H1 (cell line): Measurements from ENCODE around the gene MIPOL1. TPM values are rescaled to one million over a fixed set of nuclear protein-coding genes. Genes with fewer than 3 reads are reported as not detected.

ENCODE experiments used
- BACH1 ChIP-seq: IDR thresholded peaks from 2 replicates; pipeline ENCODE4 v1.6.1; 2012; ENCODE audit warnings: low read length, improper control_type of control experiment
- CTBP2 ChIP-seq: IDR thresholded peaks from 2 replicates; pipeline ENCODE4 v1.7.0; 2011; ENCODE audit warnings: borderline replicate concordance, mild to moderate bottlenecking, moderate library complexity, mixed read lengths, low read length; ENCODE audit not compliant: insufficient read depth, insufficient read length
- EGR1 ChIP-seq: IDR thresholded peaks from 2 replicates; pipeline ENCODE4 v1.6.1; 2011; ENCODE audit warnings: low read depth, low read length, borderline replicate concordance
- EP300 ChIP-seq, 2 experiments: IDR thresholded peaks; 1 replicate in 1 of 2; 2 replicates in 1 of 2; pipeline ENCODE4 v1.6.1; 2011 to 2012; ENCODE audit warnings: low read depth in 2 of 2, low read length in 2 of 2, mild to moderate bottlenecking in 2 of 2, borderline replicate concordance in 1 of 2, inconsistent platforms in 1 of 2, moderate library complexity in 1 of 2
- GTF2F1 ChIP-seq: IDR thresholded peaks from 2 replicates; pipeline ENCODE4 v1.6.1; 2012; ENCODE audit warnings: low read depth, low read length, improper control_type of control experiment, borderline replicate concordance
- JUND ChIP-seq: IDR thresholded peaks from 2 replicates; pipeline ENCODE4 v1.6.1; 2011; ENCODE audit warnings: mild to moderate bottlenecking, improper control_type of control experiment, low read length
- MAFK ChIP-seq: IDR thresholded peaks from 2 replicates; pipeline ENCODE4 v1.6.1; 2012; ENCODE audit warnings: low read depth, mild to moderate bottlenecking, improper control_type of control experiment, low read length
- RAD21 ChIP-seq, 2 experiments: IDR thresholded peaks in 1 of 2; conservative IDR thresholded peaks in 1 of 2; 2 replicates each; pipeline ENCODE4 v1.6.1; 2011; ENCODE audit warnings: low read depth in 2 of 2, low read length in 2 of 2, improper control_type of control experiment in 1 of 2, inconsistent platforms in 1 of 2, mild to moderate bottlenecking in 1 of 2, moderate library complexity in 1 of 2
- polyA plus RNA-seq, 7 experiments: library from polyadenylated mRNA; depleted of rRNA in 3 of 7; stranded (reverse) in 5 of 7; unstranded in 2 of 7; fragments of >200 nt in 5 of 7; fragments of 200-250 nt in 2 of 7; gene quantifications; 1 replicate in 5 of 7; 2 replicates in 1 of 7; 4 replicates in 1 of 7; pipeline versions ENCODE4 v1.2.1 to v1.2.3, GENCODE V29; 2011 to 2013; ENCODE audit warnings: missing spikeins in 2 of 7, mixed read lengths in 2 of 7
- total RNA-seq: library from RNA; stranded (reverse); fragmentation: NEBNext Ultra II Directional; extraction: Animal tissue kit (Norgen Biotek cat#: 25700); gene quantifications from 2 replicates; pipeline ENCODE4 v1.2.1, GENCODE V29; 2021
- TF ChIP-seq, protein P1 (sequence below): fragments of 300-600 bp; sonication (generic); IDR thresholded peaks from 2 replicates; pipeline ENCODE4 v1.7.1; 2012; ENCODE audit warnings: low read length, moderate library complexity, mild to moderate bottlenecking, inconsistent platforms; ENCODE audit not compliant: insufficient replicate concordance
- TF ChIP-seq, protein P2 (sequence below): IDR thresholded peaks from 2 replicates; pipeline ENCODE4 v1.6.1; 2011; ENCODE audit warnings: low read length, improper control_type of control experiment

MIPOL1 gene
- total and polyA plus RNA-seq, 2 of the 8 experiments (the other 6 are each of a cell fraction or from before 2014, with no cell fraction given), result 2.8 to 23.9 TPM

DNA sequence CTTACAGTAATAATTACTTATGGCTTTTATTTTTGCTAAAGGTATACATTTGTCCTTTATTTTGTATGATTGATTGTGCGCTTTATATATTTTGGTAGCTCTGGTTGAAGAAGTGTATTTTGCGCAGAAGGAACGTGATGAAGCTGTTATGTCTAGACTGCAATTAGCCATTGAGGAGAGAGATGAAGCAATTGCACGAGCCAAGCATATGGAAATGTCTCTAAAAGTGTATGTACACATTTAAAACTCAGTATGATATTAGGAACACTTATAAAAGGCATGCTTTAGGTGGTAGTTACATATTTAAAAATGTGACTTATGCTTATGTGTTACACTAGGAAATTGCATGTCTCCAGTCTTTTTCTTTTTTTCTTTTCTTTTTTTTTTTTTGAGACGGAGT lies 87.5 kb downstream of the MIPOL1 start (continued):
- TF ChIP-seq, protein P1, sequence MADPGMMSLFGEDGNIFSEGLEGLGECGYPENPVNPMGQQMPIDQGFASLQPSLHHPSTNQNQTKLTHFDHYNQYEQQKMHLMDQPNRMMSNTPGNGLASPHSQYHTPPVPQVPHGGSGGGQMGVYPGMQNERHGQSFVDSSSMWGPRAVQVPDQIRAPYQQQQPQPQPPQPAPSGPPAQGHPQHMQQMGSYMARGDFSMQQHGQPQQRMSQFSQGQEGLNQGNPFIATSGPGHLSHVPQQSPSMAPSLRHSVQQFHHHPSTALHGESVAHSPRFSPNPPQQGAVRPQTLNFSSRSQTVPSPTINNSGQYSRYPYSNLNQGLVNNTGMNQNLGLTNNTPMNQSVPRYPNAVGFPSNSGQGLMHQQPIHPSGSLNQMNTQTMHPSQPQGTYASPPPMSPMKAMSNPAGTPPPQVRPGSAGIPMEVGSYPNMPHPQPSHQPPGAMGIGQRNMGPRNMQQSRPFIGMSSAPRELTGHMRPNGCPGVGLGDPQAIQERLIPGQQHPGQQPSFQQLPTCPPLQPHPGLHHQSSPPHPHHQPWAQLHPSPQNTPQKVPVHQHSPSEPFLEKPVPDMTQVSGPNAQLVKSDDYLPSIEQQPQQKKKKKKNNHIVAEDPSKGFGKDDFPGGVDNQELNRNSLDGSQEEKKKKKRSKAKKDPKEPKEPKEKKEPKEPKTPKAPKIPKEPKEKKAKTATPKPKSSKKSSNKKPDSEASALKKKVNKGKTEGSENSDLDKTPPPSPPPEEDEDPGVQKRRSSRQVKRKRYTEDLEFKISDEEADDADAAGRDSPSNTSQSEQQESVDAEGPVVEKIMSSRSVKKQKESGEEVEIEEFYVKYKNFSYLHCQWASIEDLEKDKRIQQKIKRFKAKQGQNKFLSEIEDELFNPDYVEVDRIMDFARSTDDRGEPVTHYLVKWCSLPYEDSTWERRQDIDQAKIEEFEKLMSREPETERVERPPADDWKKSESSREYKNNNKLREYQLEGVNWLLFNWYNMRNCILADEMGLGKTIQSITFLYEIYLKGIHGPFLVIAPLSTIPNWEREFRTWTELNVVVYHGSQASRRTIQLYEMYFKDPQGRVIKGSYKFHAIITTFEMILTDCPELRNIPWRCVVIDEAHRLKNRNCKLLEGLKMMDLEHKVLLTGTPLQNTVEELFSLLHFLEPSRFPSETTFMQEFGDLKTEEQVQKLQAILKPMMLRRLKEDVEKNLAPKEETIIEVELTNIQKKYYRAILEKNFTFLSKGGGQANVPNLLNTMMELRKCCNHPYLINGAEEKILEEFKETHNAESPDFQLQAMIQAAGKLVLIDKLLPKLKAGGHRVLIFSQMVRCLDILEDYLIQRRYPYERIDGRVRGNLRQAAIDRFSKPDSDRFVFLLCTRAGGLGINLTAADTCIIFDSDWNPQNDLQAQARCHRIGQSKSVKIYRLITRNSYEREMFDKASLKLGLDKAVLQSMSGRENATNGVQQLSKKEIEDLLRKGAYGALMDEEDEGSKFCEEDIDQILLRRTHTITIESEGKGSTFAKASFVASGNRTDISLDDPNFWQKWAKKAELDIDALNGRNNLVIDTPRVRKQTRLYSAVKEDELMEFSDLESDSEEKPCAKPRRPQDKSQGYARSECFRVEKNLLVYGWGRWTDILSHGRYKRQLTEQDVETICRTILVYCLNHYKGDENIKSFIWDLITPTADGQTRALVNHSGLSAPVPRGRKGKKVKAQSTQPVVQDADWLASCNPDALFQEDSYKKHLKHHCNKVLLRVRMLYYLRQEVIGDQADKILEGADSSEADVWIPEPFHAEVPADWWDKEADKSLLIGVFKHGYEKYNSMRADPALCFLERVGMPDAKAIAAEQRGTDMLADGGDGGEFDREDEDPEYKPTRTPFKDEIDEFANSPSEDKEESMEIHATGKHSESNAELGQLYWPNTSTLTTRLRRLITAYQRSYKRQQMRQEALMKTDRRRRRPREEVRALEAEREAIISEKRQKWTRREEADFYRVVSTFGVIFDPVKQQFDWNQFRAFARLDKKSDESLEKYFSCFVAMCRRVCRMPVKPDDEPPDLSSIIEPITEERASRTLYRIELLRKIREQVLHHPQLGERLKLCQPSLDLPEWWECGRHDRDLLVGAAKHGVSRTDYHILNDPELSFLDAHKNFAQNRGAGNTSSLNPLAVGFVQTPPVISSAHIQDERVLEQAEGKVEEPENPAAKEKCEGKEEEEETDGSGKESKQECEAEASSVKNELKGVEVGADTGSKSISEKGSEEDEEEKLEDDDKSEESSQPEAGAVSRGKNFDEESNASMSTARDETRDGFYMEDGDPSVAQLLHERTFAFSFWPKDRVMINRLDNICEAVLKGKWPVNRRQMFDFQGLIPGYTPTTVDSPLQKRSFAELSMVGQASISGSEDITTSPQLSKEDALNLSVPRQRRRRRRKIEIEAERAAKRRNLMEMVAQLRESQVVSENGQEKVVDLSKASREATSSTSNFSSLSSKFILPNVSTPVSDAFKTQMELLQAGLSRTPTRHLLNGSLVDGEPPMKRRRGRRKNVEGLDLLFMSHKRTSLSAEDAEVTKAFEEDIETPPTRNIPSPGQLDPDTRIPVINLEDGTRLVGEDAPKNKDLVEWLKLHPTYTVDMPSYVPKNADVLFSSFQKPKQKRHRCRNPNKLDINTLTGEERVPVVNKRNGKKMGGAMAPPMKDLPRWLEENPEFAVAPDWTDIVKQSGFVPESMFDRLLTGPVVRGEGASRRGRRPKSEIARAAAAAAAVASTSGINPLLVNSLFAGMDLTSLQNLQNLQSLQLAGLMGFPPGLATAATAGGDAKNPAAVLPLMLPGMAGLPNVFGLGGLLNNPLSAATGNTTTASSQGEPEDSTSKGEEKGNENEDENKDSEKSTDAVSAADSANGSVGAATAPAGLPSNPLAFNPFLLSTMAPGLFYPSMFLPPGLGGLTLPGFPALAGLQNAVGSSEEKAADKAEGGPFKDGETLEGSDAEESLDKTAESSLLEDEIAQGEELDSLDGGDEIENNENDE, result no peak
- no peak for TF ChIP-seq GTF2F1
- no peak for TF ChIP-seq RAD21 (IDR thresholded peaks at IDR 0.05 in 1 of 2, conservative IDR thresholded peaks at IDR 0.05 in 1 of 2; ENCODE audit: low read depth in 2 of 2, low read length in 2 of 2)
- no peak for TF ChIP-seq JUND
- TF ChIP-seq EP300 (IDR thresholded peaks at IDR 0.05; ENCODE audit: borderline replicate concordance in 1 of 2, low read depth in 2 of 2, low read length in 2 of 2), result no peak
- TF ChIP-seq EGR1, result no peak
- TF ChIP-seq BACH1, result no peak
- TF ChIP-seq CTBP2, result no peak
- TF ChIP-seq, protein P2, sequence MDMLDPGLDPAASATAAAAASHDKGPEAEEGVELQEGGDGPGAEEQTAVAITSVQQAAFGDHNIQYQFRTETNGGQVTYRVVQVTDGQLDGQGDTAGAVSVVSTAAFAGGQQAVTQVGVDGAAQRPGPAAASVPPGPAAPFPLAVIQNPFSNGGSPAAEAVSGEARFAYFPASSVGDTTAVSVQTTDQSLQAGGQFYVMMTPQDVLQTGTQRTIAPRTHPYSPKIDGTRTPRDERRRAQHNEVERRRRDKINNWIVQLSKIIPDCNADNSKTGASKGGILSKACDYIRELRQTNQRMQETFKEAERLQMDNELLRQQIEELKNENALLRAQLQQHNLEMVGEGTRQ, result no peak
- no peak for TF ChIP-seq MAFK
